Measurements from ENCODE around the gene BAD. TPM values are rescaled to one million over a fixed set of nuclear protein-coding genes. Genes with fewer than 3 reads are reported as not detected.

The BAD gene
- total and polyA plus RNA-seq, 9 donors: 3.4 to 125 (median 63.6) TPM

GRCh38 chr11:64281957-64282770 is 2.3 kb downstream of the BAD start:
- TF ChIP-seq CTCF (IDR thresholded peaks at IDR 0.05): no peak
- TF ChIP-seq EP300 (IDR thresholded peaks at IDR 0.05): no peak
- TF ChIP-seq POLR2A (IDR thresholded peaks at IDR 0.05): no peak
- Histone ChIP-seq H3K36me3 (no peaks in the 10 kb centered on the region), H3K27me3 (no peaks in the 10 kb centered on the region), H3K9me3 (no peaks in the 10 kb centered on the region), H3K4me1 (ENCODE audit: insufficient read depth) (peaks cover 11% of the 10 kb centered on the region), H3K4me3 (no peak overlapping the region), H3K27ac (no peak overlapping the region)
- DNase-seq: peak in 2 of 5 donors; percentile 15 to 16
- WGBS, 3 donors: 93 to 95% (median 93%) methylated on average over 22 of the region's 22 CpGs
- intact Hi-C loops (cut with DNase I): loop anchor here in 1 of 4 donors (10.0 kb wide), 1 partner anchor 1783 kb away; no protein-coding TSS in a partner anchor

GRCh38 chr11:64278576-64279190 is 5.8 kb downstream of the BAD start:
- Histone ChIP-seq H3K4me3 (no peak overlapping the region), H3K27me3 (no peaks in the 10 kb centered on the region), H3K4me1 (ENCODE audit: insufficient read depth) (peaks cover 5% of the 10 kb centered on the region), H3K9me3 (no peaks in the 10 kb centered on the region), H3K36me3 (no peaks in the 10 kb centered on the region), H3K27ac (peak overlapping the region in 1 of 2 donors; percentile 6)
- TF ChIP-seq CTCF (IDR thresholded peaks at IDR 0.05): no peak
- no peak for TF ChIP-seq POLR2A (IDR thresholded peaks at IDR 0.05)
- TF ChIP-seq EP300 (IDR thresholded peaks at IDR 0.05): no peak
- intact Hi-C loops (cut with DNase I): no loop called here
- DNase-seq: peak in 1 of 5 donors; percentile 20
- 74 to 79% (median 78%) methylated on average over 8 of the region's 8 CpGs for WGBS, 3 donors

- no peaks in the 10 kb centered on the region for H3K4me1 ChIP-seq (ENCODE audit: insufficient read depth)
- H3K36me3 ChIP-seq: no peaks in the 10 kb centered on the region
- intact Hi-C loops (cut with DNase I): no loop called here
- no peaks in the 10 kb centered on the region for H3K9me3 ChIP-seq
- peak in 1 of 5 donors; percentile 27 for DNase-seq
- H3K27me3 ChIP-seq: no peaks in the 10 kb centered on the region
- no peak overlapping the region for H3K27ac ChIP-seq
- no peak overlapping the region for H3K4me3 ChIP-seq
- WGBS, 3 donors: 77 to 85% (median 84%) methylated on average over 17 of the region's 17 CpGs
- TF ChIP-seq EP300 (IDR thresholded peaks at IDR 0.05) (no peak), POLR2A (IDR thresholded peaks at IDR 0.05) (no peak), CTCF (IDR thresholded peaks at IDR 0.05) (no peak)
Observed at GRCh38 chr11:64276653-64277431, 7.6 kb downstream of the BAD start.

- no peak overlapping the region for H3K27ac ChIP-seq
- no peaks in the 10 kb centered on the region for H3K27me3 ChIP-seq
- intact Hi-C loops (cut with DNase I): no loop called here
- no peaks in the 10 kb centered on the region for H3K4me1 ChIP-seq (ENCODE audit: insufficient read depth)
- H3K4me3 ChIP-seq: no peak overlapping the region
- no peaks in the 10 kb centered on the region for H3K36me3 ChIP-seq
- H3K9me3 ChIP-seq: no peaks in the 10 kb centered on the region
- WGBS, 3 donors: 60 to 84% (median 65%) methylated on average over 2 of the region's 2 CpGs
- DNase-seq: no peak
- TF ChIP-seq CTCF (IDR thresholded peaks at IDR 0.05) (no peak), EP300 (IDR thresholded peaks at IDR 0.05) (no peak), POLR2A (IDR thresholded peaks at IDR 0.05) (no peak)
Observed at GRCh38 chr11:64275841-64276240, 8.6 kb downstream of the BAD start.

Measured in ovary (tissue), 9 donors.